ENCODE measurements around the gene PDCD10.

DNA sequence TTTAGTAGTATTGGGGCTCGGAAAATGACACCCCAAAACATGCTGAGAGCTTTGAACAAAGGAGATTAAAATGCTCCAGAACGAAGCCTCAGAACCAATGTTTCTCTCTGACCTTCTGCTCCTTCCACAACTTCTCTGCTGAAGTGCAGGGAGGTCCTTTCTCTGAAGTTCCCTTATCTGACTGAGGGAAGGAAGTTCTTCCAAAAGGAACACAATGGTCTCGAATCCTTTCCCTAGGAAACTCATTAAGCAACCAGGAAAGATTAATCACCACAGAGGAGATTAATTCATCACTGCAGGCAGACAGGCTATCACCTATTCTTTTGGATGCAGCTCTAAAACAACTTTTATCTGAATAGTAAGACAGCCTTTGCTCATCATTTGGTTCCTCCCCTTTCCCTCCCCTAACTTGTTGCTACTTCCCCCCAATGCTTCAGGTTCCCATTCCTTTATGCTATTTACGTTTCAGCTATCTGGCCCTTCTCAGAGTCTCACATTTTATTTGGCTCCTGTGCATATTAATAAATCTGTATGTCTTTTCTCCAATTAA, 62.7 kb downstream of the PDCD10 start:
- TF ChIP-seq, protein P1, sequence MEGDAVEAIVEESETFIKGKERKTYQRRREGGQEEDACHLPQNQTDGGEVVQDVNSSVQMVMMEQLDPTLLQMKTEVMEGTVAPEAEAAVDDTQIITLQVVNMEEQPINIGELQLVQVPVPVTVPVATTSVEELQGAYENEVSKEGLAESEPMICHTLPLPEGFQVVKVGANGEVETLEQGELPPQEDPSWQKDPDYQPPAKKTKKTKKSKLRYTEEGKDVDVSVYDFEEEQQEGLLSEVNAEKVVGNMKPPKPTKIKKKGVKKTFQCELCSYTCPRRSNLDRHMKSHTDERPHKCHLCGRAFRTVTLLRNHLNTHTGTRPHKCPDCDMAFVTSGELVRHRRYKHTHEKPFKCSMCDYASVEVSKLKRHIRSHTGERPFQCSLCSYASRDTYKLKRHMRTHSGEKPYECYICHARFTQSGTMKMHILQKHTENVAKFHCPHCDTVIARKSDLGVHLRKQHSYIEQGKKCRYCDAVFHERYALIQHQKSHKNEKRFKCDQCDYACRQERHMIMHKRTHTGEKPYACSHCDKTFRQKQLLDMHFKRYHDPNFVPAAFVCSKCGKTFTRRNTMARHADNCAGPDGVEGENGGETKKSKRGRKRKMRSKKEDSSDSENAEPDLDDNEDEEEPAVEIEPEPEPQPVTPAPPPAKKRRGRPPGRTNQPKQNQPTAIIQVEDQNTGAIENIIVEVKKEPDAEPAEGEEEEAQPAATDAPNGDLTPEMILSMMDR (IDR thresholded peaks at IDR 0.05) = no peak
- no peak for TF ChIP-seq POLR2A (IDR thresholded peaks at IDR 0.05)

All from ovary (tissue), 3 donors.